K562 (cell line): ENCODE measurements around the gene CEP43. TPM values are rescaled to one million over a fixed set of nuclear protein-coding genes. Genes with fewer than 3 reads are reported as not detected.

Source experiments
- ATAC-seq: fragments of 200-7000 bp; cut with Tn5 transposase; 3 replicates; pipeline ENCODE4 v1.9.1; 2020; ENCODE audit warnings: moderate library complexity
- BruUV-seq: library from RNA; stranded (reverse); fragments of 400-500 nt; replicated peaks from 2 replicates; lab custom pipeline; 2021; lab: Mats Ljungman, UMichigan
- CTCF ChIA-PET: fragments of 300-600 bp; formaldehyde crosslinking; extraction: SDS; loops from one replicate; lab custom pipeline; 2021; ENCODE audit warnings: low intra/inter-chr PET ratio; lab: Yijun Ruan, JAX
- POLR2A ChIA-PET: fragments of 300-600, 350-650 bp; sonication (Branson Sonifier 250); formaldehyde crosslinking; extraction: SDS; loops from one replicate; lab custom pipeline; 2021; ENCODE audit warnings: antibody characterized with exemption, inconsistent platforms; lab: Yijun Ruan, JAX
- DNase-seq, 4 experiments: peaks; one replicate each; pipeline versions ENCODE4 v3.0.0 to v3.0.0-alpha.2; 2011 to 2018; ENCODE audit warnings: low spot score in 3 of 4, mixed read lengths in 3 of 4; ENCODE audit errors: extremely low read depth in 1 of 4
- FAIRE-seq: peaks from 2 replicates; lab custom pipeline; 2011; peaks lifted over from hg19 to GRCh38; lab: Jason Lieb, UNC
- H2AFZ ChIP-seq: 2 replicates; pipeline ENCODE4 v1.6.0; 2011; ENCODE audit warnings: low read depth, low read length, control low read depth, inconsistent platforms
- H3K27ac ChIP-seq: fragments of 200-600 bp; 3 replicates; pipeline ENCODE4 v1.8.0; 2011; ENCODE audit warnings: low read depth, mild to moderate bottlenecking, control low read depth, inconsistent platforms, low read length, moderate library complexity, mixed read lengths; ENCODE audit errors: extremely low read depth
- H3K27me3 ChIP-seq, 2 experiments: fragments of 300-600 bp in 1 of 2; 2 replicates in 1 of 2; 3 replicates in 1 of 2; pipeline versions ENCODE4 v1.6.0 to v1.8.0; 2011; ENCODE audit warnings: inconsistent platforms in 2 of 2, low read length in 2 of 2, mild to moderate bottlenecking in 1 of 2, mixed read lengths in 1 of 2, moderate library complexity in 1 of 2; ENCODE audit not compliant: control insufficient read depth in 2 of 2, insufficient read depth in 2 of 2
- H3K36me3 ChIP-seq: fragments of 300-600 bp; 3 replicates; pipeline ENCODE4 v1.8.0; 2011; ENCODE audit warnings: mild to moderate bottlenecking, low read length, inconsistent platforms; ENCODE audit not compliant: control insufficient read depth, insufficient read depth
- H3K4me1 ChIP-seq, 2 experiments: fragments of 200-600 bp in 1 of 2; replicated peaks in 1 of 2; 2 replicates in 1 of 2; 3 replicates in 1 of 2; pipeline versions ENCODE4 v1.5.1 to v1.8.0; 2011; ENCODE audit warnings: inconsistent platforms in 2 of 2, low read length in 2 of 2, mild to moderate bottlenecking in 1 of 2, mixed read lengths in 1 of 2, moderate library complexity in 1 of 2; ENCODE audit not compliant: control insufficient read depth in 2 of 2, insufficient read depth in 2 of 2
- H3K4me2 ChIP-seq: 2 replicates; pipeline ENCODE4 v1.6.1; 2011; ENCODE audit warnings: low read length, control low read depth, inconsistent platforms, mixed read lengths; ENCODE audit not compliant: insufficient read depth
- H3K4me3 ChIP-seq: fragments of 200-600 bp; sonication (generic), shearing (Covaris generic); 2 replicates; pipeline ENCODE4 v1.5.1; 2016; ENCODE audit warnings: control low read depth, inconsistent platforms
- H3K79me2 ChIP-seq: fragments of 200-600 bp; 3 replicates; pipeline ENCODE4 v1.8.0; 2011; ENCODE audit warnings: low read length, inconsistent platforms; ENCODE audit not compliant: control insufficient read depth, insufficient read depth
- H3K9ac ChIP-seq, 2 experiments: 2 replicates each; pipeline versions ENCODE4 v1.6.0 to v1.6.1; 2011; ENCODE audit warnings: low read depth in 2 of 2, low read length in 2 of 2, control low read depth in 1 of 2, inconsistent platforms in 1 of 2, mild to moderate bottlenecking in 1 of 2, mixed read lengths in 1 of 2; ENCODE audit not compliant: insufficient read depth in 1 of 2
- H3K9me1 ChIP-seq: one replicate; pipeline ENCODE4 v1.6.0; 2011; ENCODE audit warnings: inconsistent platforms, mild to moderate bottlenecking, low read length, moderate library complexity; ENCODE audit not compliant: control insufficient read depth, insufficient read depth
- H3K9me3 ChIP-seq: replicated peaks from 2 replicates; pipeline ENCODE4 v1.5.1; 2011; ENCODE audit warnings: low read depth, low read length, inconsistent platforms; ENCODE audit not compliant: control insufficient read depth, insufficient read depth
- H4K20me1 ChIP-seq: replicated peaks from 2 replicates; pipeline ENCODE4 v1.6.1; 2011; ENCODE audit warnings: low read length, inconsistent platforms, mixed read lengths; ENCODE audit not compliant: control insufficient read depth, insufficient read depth
- CBX1 ChIP-seq: sonication (generic); IDR thresholded peaks from 2 replicates; pipeline ENCODE4 v1.6.1; 2016; ENCODE audit warnings: antibody characterized with exemption, low read depth, mild to moderate bottlenecking
- CREB1 ChIP-seq, 2 experiments: sonication (generic) in 1 of 2; formaldehyde crosslinking in 1 of 2; IDR thresholded peaks; 2 replicates each; pipeline versions ENCODE4 v1.6.1 to v1.8.0; 2012 to 2022; ENCODE audit warnings: inconsistent platforms in 1 of 2, mild to moderate bottlenecking in 1 of 2, missing genetic modification reagents in 1 of 2, moderate library complexity in 1 of 2
- EGR1 ChIP-seq: fragments of 450-650 bp; conservative IDR thresholded peaks from 2 replicates; pipeline ENCODE4 v1.6.1; 2017; ENCODE audit warnings: mild to moderate bottlenecking
- HIVEP1 ChIP-seq: fragments of 250-450 bp; sonication (Bioruptor Pico); IDR thresholded peaks from 2 replicates; pipeline ENCODE4 v1.4.0; 2020; ENCODE audit warnings: mild to moderate bottlenecking
- LEF1 ChIP-seq: fragments of 450-650 bp; IDR thresholded peaks from 2 replicates; pipeline ENCODE4 v1.6.1; 2016; ENCODE audit warnings: mild to moderate bottlenecking
- MAZ ChIP-seq, 2 experiments: fragments of 450-650 bp in 1 of 2; sonication (generic) in 1 of 2; formaldehyde crosslinking; IDR thresholded peaks in 1 of 2; conservative IDR thresholded peaks in 1 of 2; 2 replicates each; pipeline versions ENCODE4 v1.4.0 to v1.5.0; 2020; ENCODE audit warnings: mild to moderate bottlenecking in 1 of 2, missing genetic modification reagents in 1 of 2
- SLC30A9 ChIP-seq: fragments of 250-450 bp; sonication (Bioruptor Pico); IDR thresholded peaks from 2 replicates; pipeline ENCODE4 v1.8.0; 2022; ENCODE audit warnings: mild to moderate bottlenecking, moderate library complexity
- ZNF41 ChIP-seq: fragments of 250-450 bp; sonication (Bioruptor Pico); conservative IDR thresholded peaks from 2 replicates; pipeline ENCODE4 v1.4.0; 2020; ENCODE audit warnings: mild to moderate bottlenecking
- WGBS: fragments of 100-300 bp; shearing (Covaris generic); methylation state at CpG from one replicate; pipeline ENCODE4 v1.1.6; 2016; ENCODE audit warnings: low coverage, mixed read lengths; ENCODE audit not compliant: insufficient coverage; ENCODE audit errors: missing lambda C conversion rate; 5-methylcytosine and 5-hydroxymethylcytosine counted together
- in situ Hi-C: fragments of 300-500 bp; cut with MboI; formaldehyde crosslinking; loops from 4 replicates; pipeline ENCODE4 v1.15.0; 2018; ENCODE audit warnings: inconsistent platforms, mixed read lengths
- intact Hi-C: fragments of 100-400 bp; cut with micrococcal nuclease; formaldehyde crosslinking; loops from 2 replicates; pipeline ENCODE4 v1.14.2; 2022
- polyA plus RNA-seq, 8 experiments: library from polyadenylated mRNA; depleted of rRNA in 4 of 8; stranded (reverse) in 5 of 8; unstranded in 3 of 8; fragments of >200 nt; fragmentation: Nextera tagmentation in 2 of 8; fragmentation: Illumina TruSeq in 1 of 8; extraction: Ambion mirVana in 2 of 8; extraction: Trizol in 1 of 8; gene quantifications; 2 replicates each; pipeline versions ENCODE4 v1.2.1 to v1.2.3, GENCODE V29; 2011 to 2014; ENCODE audit warnings: inconsistent platforms in 1 of 8, missing spikeins in 1 of 8
- total RNA-seq, 7 experiments: library from RNA; depleted of rRNA in 6 of 7; stranded (reverse); fragments of >200 nt in 6 of 7; fragmentation: Illumina TruSeq in 2 of 7; extraction: Trizol in 2 of 7; gene quantifications; 2 replicates each; pipeline versions ENCODE4 v1.2.1 to v1.2.3, GENCODE V29; 2011 to 2021; ENCODE audit warnings: low replicate concordance in 1 of 7
- TF ChIP-seq, protein P1 (sequence below): fragments of 250-450 bp; sonication (Bioruptor Pico); IDR thresholded peaks from 2 replicates; pipeline ENCODE4 v1.6.1; 2021; ENCODE audit warnings: mild to moderate bottlenecking
- TF ChIP-seq, protein P2 (sequence below), 2 experiments: fragments of 450-650 bp; IDR thresholded peaks; 2 replicates each; pipeline ENCODE4 v1.6.1; 2016
- TF ChIP-seq, protein P3 (sequence below): fragments of 250-450 bp; sonication (Bioruptor Pico); IDR thresholded peaks from 2 replicates; pipeline ENCODE4 v1.8.0; 2022; ENCODE audit warnings: inconsistent platforms, mild to moderate bottlenecking, moderate library complexity, borderline replicate concordance

The CEP43 gene
- total and polyA plus RNA-seq, 9 of the 15 experiments (the other 6 are each of a cell fraction or from before 2014, with no cell fraction given), result 15.2 to 55.7 (median 47.4) TPM

DNA sequence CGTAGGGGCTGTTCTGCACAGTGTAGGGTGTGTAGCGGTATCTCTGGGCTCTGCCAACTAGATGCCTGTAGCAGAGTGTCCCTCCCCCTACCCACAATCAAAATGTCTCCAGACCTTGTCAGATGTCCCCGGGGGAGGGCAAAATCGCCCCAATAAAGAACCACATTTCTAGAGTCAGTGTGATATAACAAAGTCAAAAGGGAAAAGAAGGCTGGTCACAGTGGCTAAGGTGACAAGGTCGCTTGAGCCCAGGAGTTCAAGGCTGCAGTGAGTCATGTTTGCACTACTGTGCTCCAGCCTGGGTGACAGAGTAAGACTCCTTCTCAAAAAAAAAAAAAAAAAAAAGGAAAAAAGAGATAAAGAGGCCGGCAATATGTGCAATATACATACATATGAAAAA lies 11.7 kb upstream of the CEP43 start:
- Histone ChIP-seq H3K9me3 (peaks cover 6% of the 10 kb centered on the region; the same call in 1 of the 2 replicates), H3K4me1 (no peaks in the 10 kb centered on the region), H3K27me3 (no peaks in the 10 kb centered on the region), H2AFZ (no peak overlapping the region), H3K36me3 (peaks cover 48% of the 10 kb centered on the region), H3K27ac (no peak overlapping the region), H3K4me3 (no peak overlapping the region), H3K4me2 (no peak overlapping the region), H4K20me1 (no peaks in the 10 kb centered on the region), H3K9me1 (no peaks in the 10 kb centered on the region), H3K9ac (no peak overlapping the region), H3K79me2 (peaks cover 61% of the 10 kb centered on the region)
- ChIA-PET CTCF (interaction anchor here (0.8 kb wide), 1 partner anchor 212 kb away, joined by 4 read pairs; no protein-coding TSS in a partner anchor), POLR2A (interaction anchor here (1.1 to 1.2 kb wide), 2 partner anchors 11 to 31 kb away, joined by 3 to 5 read pairs; partner anchors contain the start of genes CEP43 and RNASET2)
- TF ChIP-seq EGR1, result no peak
- no peak for TF ChIP-seq SLC30A9 (CRISPR knock-in tag)
- TF ChIP-seq, protein P1, sequence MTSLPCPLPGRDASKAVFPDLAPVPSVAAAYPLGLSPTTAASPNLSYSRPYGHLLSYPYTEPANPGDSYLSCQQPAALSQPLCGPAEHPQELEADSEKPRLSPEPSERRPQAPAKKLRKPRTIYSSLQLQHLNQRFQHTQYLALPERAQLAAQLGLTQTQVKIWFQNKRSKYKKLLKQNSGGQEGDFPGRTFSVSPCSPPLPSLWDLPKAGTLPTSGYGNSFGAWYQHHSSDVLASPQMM (CRISPR knock-in tag), result no peak
- TF ChIP-seq MAZ (CRISPR knock-in tag; conservative IDR thresholded peaks at IDR 0.05 in 1 of 2, IDR thresholded peaks at IDR 0.05 in 1 of 2), result no peak
- TF ChIP-seq, protein P2, sequence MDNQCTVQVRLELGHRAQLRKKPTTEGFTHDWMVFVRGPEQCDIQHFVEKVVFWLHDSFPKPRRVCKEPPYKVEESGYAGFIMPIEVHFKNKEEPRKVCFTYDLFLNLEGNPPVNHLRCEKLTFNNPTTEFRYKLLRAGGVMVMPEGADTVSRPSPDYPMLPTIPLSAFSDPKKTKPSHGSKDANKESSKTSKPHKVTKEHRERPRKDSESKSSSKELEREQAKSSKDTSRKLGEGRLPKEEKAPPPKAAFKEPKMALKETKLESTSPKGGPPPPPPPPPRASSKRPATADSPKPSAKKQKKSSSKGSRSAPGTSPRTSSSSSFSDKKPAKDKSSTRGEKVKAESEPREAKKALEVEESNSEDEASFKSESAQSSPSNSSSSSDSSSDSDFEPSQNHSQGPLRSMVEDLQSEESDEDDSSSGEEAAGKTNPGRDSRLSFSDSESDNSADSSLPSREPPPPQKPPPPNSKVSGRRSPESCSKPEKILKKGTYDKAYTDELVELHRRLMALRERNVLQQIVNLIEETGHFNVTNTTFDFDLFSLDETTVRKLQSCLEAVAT (IDR thresholded peaks at IDR 0.05), result no peak
- TF ChIP-seq CREB1 (IDR thresholded peaks at IDR 0.05), result no peak
- no peak for TF ChIP-seq CREB1 (CRISPR knock-in tag; IDR thresholded peaks at IDR 0.05)
- TF ChIP-seq, protein P3, sequence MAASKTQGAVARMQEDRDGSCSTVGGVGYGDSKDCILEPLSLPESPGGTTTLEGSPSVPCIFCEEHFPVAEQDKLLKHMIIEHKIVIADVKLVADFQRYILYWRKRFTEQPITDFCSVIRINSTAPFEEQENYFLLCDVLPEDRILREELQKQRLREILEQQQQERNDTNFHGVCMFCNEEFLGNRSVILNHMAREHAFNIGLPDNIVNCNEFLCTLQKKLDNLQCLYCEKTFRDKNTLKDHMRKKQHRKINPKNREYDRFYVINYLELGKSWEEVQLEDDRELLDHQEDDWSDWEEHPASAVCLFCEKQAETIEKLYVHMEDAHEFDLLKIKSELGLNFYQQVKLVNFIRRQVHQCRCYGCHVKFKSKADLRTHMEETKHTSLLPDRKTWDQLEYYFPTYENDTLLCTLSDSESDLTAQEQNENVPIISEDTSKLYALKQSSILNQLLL (CRISPR knock-in tag), result no peak
- no peak for TF ChIP-seq LEF1
- TF ChIP-seq CBX1, result no peak
- TF ChIP-seq HIVEP1 (CRISPR knock-in tag), result no peak
- TF ChIP-seq ZNF41 (CRISPR knock-in tag), result no peak
- no TSS peak for BruUV-seq
- DNase-seq (peak in 1 of 4 experiments; percentile 33), ATAC-seq (no peak), FAIRE-seq (no peak)
- in situ Hi-C loops (no loop called here), intact Hi-C loops (loop anchor here (5.0 kb wide), 1 partner anchor 210 kb away; no protein-coding TSS in a partner anchor)
- 61% methylated on average over 6 of the region's 6 CpGs for WGBS
